ENCODE results near the gene AMMECR1L. TPM values are rescaled to one million over a fixed set of nuclear protein-coding genes. Genes with fewer than 3 reads are reported as not detected.
"Not testable (repeated sequence)": the region's sequence is repeated elsewhere in the genome, so short reads cannot be mapped to it uniquely, and the experiment has no call there.

AMMECR1L gene
- total RNA-seq, 4 donors from 2014 or later, result 6.6 to 18.3 (median 12.9) TPM

GRCh38 chr2:127897531-127898211 lies 11.9 kb upstream of the AMMECR1L start:
- Histone ChIP-seq H3K27me3 (no peaks in the 10 kb centered on the region), H3K4me3 (no peak overlapping the region), H3K9me3 (no peaks in the 10 kb centered on the region), H3K27ac (no peak overlapping the region), H3K4me1 (peaks cover 0 to 9% (median 1%) of the 10 kb centered on the region in 4 donors), H3K36me3 (no peaks in the 10 kb centered on the region)
- in situ Hi-C loops (cut with MboI; ENCODE audit: low pct_ligation_motif_present in 1 of 4, low pct_unique_long_range_greater_than_20kb in 1 of 4, low sequenced_read_pairs in 3 of 4), result no loop called here
- no peak for DNase-seq
- 59% methylated on average over 1 of the region's 1 CpG; no CpG with 5 or more reads in 1 of the 2 donors for WGBS, 2 donors (ENCODE audit: low coverage in 1 of 2)
- intact Hi-C loops (cut with DNase I; ENCODE audit: low total_unique reads), result no loop called here
- no peak for TF ChIP-seq EP300 (IDR thresholded peaks at IDR 0.05; ENCODE audit: low read depth)
- no peak for TF ChIP-seq POLR2AphosphoS5 (IDR thresholded peaks at IDR 0.05)
- TF ChIP-seq, protein P1, sequence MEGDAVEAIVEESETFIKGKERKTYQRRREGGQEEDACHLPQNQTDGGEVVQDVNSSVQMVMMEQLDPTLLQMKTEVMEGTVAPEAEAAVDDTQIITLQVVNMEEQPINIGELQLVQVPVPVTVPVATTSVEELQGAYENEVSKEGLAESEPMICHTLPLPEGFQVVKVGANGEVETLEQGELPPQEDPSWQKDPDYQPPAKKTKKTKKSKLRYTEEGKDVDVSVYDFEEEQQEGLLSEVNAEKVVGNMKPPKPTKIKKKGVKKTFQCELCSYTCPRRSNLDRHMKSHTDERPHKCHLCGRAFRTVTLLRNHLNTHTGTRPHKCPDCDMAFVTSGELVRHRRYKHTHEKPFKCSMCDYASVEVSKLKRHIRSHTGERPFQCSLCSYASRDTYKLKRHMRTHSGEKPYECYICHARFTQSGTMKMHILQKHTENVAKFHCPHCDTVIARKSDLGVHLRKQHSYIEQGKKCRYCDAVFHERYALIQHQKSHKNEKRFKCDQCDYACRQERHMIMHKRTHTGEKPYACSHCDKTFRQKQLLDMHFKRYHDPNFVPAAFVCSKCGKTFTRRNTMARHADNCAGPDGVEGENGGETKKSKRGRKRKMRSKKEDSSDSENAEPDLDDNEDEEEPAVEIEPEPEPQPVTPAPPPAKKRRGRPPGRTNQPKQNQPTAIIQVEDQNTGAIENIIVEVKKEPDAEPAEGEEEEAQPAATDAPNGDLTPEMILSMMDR (IDR thresholded peaks at IDR 0.05), result no peak
- no peak for TF ChIP-seq POLR2A (IDR thresholded peaks at IDR 0.05)

- peaks cover 0 to 3% (median 0%) of the 10 kb centered on the region in 4 donors for H3K4me1 ChIP-seq
- TF ChIP-seq POLR2A (IDR thresholded peaks at IDR 0.05) (no peak), POLR2AphosphoS5 (IDR thresholded peaks at IDR 0.05) (no peak)
- TF ChIP-seq, protein P1 (IDR thresholded peaks at IDR 0.05), result no peak
- H3K4me3 ChIP-seq, result no peak overlapping the region
- H3K27me3 ChIP-seq, result no peaks in the 10 kb centered on the region
- in situ Hi-C loops (cut with MboI; ENCODE audit: low pct_ligation_motif_present in 1 of 4, low pct_unique_long_range_greater_than_20kb in 1 of 4, low sequenced_read_pairs in 3 of 4), result no loop called here
- DNase-seq, result no peak
- H3K36me3 ChIP-seq, result no peaks in the 10 kb centered on the region
- no peaks in the 10 kb centered on the region for H3K9me3 ChIP-seq
- 79 to 100% methylated on average over 1 to 5 of the region's 5 CpGs for WGBS, 2 donors (ENCODE audit: low coverage in 1 of 2)
- no peak overlapping the region for H3K27ac ChIP-seq
- intact Hi-C loops (cut with DNase I; ENCODE audit: low total_unique reads), result no loop called here
These were observed 7.7 kb upstream of the AMMECR1L start for GRCh38 chr2:127893494-127893893.

GRCh38 chr2:127893033-127893432 lies 7.3 kb upstream of the AMMECR1L start:
- TF ChIP-seq, protein P1 (IDR thresholded peaks at IDR 0.05), result no peak
- TF ChIP-seq EP300 (IDR thresholded peaks at IDR 0.05; ENCODE audit: low read depth) (no peak), POLR2AphosphoS5 (IDR thresholded peaks at IDR 0.05) (no peak), POLR2A (IDR thresholded peaks at IDR 0.05) (no peak)
- in situ Hi-C loops (cut with MboI; ENCODE audit: low pct_ligation_motif_present in 1 of 4, low pct_unique_long_range_greater_than_20kb in 1 of 4, low sequenced_read_pairs in 3 of 4) (no loop called here), intact Hi-C loops (cut with DNase I; ENCODE audit: low total_unique reads) (no loop called here)
- 86 to 93% methylated on average over 7 to 14 of the region's 14 CpGs for WGBS, 2 donors (ENCODE audit: low coverage in 1 of 2)
- Histone ChIP-seq H3K27me3 (no peaks in the 10 kb centered on the region), H3K4me1 (peaks cover 0 to 3% (median 2%) of the 10 kb centered on the region in 4 donors), H3K36me3 (no peaks in the 10 kb centered on the region), H3K27ac (no peak overlapping the region), H3K9me3 (no peaks in the 10 kb centered on the region), H3K4me3 (no peak overlapping the region)
- no peak for DNase-seq

DNA sequence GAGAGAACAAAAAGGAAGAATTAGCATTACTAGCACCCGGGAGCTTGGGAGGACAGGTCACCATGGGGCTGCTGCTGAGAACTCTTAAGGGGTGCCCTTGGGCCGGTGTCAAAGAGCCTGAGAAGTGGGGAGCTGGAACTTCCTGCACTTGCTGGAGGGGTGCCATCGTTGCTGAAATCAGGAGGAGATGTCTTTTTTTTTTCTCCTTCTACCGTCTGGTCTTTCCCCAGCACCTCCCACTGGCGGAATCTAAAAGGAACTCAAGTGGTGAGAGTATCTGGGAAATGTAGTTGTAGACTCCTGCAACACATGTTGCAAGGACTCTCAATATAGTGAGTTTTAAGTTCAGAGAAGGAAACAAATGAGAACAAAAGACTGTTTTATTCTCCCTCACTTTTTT lies 6.1 kb upstream of the AMMECR1L start:
- Histone ChIP-seq H3K36me3 (no peaks in the 10 kb centered on the region), H3K27me3 (no peaks in the 10 kb centered on the region), H3K4me3 (no peak overlapping the region), H3K27ac (no peak overlapping the region), H3K4me1 (peaks cover 8 to 14% (median 11%) of the 10 kb centered on the region in 4 donors), H3K9me3 (no peaks in the 10 kb centered on the region)
- no peak for DNase-seq
- intact Hi-C loops (cut with DNase I; ENCODE audit: low total_unique reads), result no loop called here
- in situ Hi-C loops (cut with MboI; ENCODE audit: low pct_ligation_motif_present in 1 of 4, low pct_unique_long_range_greater_than_20kb in 1 of 4, low sequenced_read_pairs in 3 of 4), result no loop called here
- TF ChIP-seq POLR2A (IDR thresholded peaks at IDR 0.05) (no peak), POLR2AphosphoS5 (IDR thresholded peaks at IDR 0.05) (no peak), EP300 (IDR thresholded peaks at IDR 0.05; ENCODE audit: low read depth) (no peak)
- TF ChIP-seq, protein P1 (IDR thresholded peaks at IDR 0.05), result no peak
- WGBS, 2 donors (ENCODE audit: low coverage in 1 of 2), result 66% methylated on average over 5 of the region's 5 CpGs; no CpG with 5 or more reads in 1 of the 2 donors

GRCh38 chr2:127890756-127891155 lies 5.0 kb upstream of the AMMECR1L start:
- H3K36me3 ChIP-seq; H3K27me3 ChIP-seq; intact Hi-C loops (cut with DNase I; ENCODE audit: low total_unique reads); in situ Hi-C loops (cut with MboI; ENCODE audit: low pct_ligation_motif_present in 1 of 4, low pct_unique_long_range_greater_than_20kb in 1 of 4, low sequenced_read_pairs in 3 of 4); H3K4me3 ChIP-seq; DNase-seq; H3K27ac ChIP-seq; H3K9me3 ChIP-seq: not testable (repeated sequence)
- peaks cover 8 to 14% (median 11%) of the 10 kb centered on the region in 4 donors for H3K4me1 ChIP-seq
- WGBS, 2 donors (ENCODE audit: low coverage in 1 of 2), result 88 to 95% methylated on average over 5 to 7 of the region's 7 CpGs
